HCT116 (cell line): Measurements from ENCODE around the gene IGSF3. TPM values are rescaled to one million over a fixed set of nuclear protein-coding genes. Genes with fewer than 3 reads are reported as not detected.
"Not testable (repeated sequence)": the region's sequence is repeated elsewhere in the genome, so short reads cannot be mapped to it uniquely, and the experiment has no call there.

Experiments used
- ATAC-seq: fragments of 200-7000 bp; cut with Tn5 transposase; 2 replicates; pipeline ENCODE4 v1.9.1; 2020; ENCODE audit warnings: mild to moderate bottlenecking, moderate library complexity
- BruUV-seq: library from RNA; stranded (reverse); fragments of 400-500 nt; replicated peaks from 2 replicates; lab custom pipeline; 2021; lab: Mats Ljungman, UMichigan
- CTCF ChIA-PET: fragments of 300-600 bp; sonication (Branson Sonifier 250); formaldehyde crosslinking; loops from one replicate; lab custom pipeline; 2021; ENCODE audit warnings: antibody characterized with exemption; lab: Charles Lee
- POLR2A ChIA-PET: fragments of 300-600, 350-600 bp; sonication (Branson Sonifier 250); formaldehyde crosslinking; loops from one replicate; lab custom pipeline; 2021; ENCODE audit warnings: antibody characterized with exemption; lab: Charles Lee
- RAD21 ChIA-PET, 2 experiments: fragments of 300-600 bp; sonication (Branson Sonifier 250); formaldehyde crosslinking; loops; one replicate each; lab custom pipeline; 2023; ENCODE audit warnings: low total read pairs in 2 of 2; ENCODE audit not compliant: uncharacterized antibody in 2 of 2, unreplicated experiment in 2 of 2, low non-redundant PET in 1 of 2; lab: Charles Lee
- DNase-seq: peaks from one replicate; pipeline ENCODE4 v3.0.0-alpha.2; 2010; ENCODE audit warnings: low read depth, low spot score
- H2AFZ ChIP-seq: fragments of 200-600 bp; shearing (Covaris generic), sonication (generic); 2 replicates; pipeline ENCODE4 v1.6.1; 2017; ENCODE audit warnings: low read depth, mixed run types, mixed read lengths, antibody characterized with exemption, low read length; ENCODE audit not compliant: poor library complexity, severe bottlenecking
- H3K27ac ChIP-seq: 2 replicates; pipeline ENCODE4 v1.5.1; 2012; ENCODE audit warnings: low read depth, low read length
- H3K27me3 ChIP-seq: fragments of 200-600 bp; sonication (generic); 2 replicates; pipeline ENCODE4 v1.6.1; 2016; ENCODE audit warnings: mixed run types, low read length, mixed read lengths; ENCODE audit not compliant: insufficient read depth
- H3K36me3 ChIP-seq, 2 experiments: fragments of 200-500 bp in 1 of 2; fragments of 200-600 bp in 1 of 2; sonication (Bioruptor generic) in 1 of 2; sonication (generic) in 1 of 2; 2 replicates each; pipeline versions ENCODE4 v1.5.1 to v1.6.1; 2014 to 2016; ENCODE audit warnings: low read length in 2 of 2, inconsistent platforms in 1 of 2, mixed read lengths in 1 of 2, mixed run types in 1 of 2; ENCODE audit not compliant: insufficient read depth in 2 of 2, control insufficient read depth in 1 of 2
- H3K4me1 ChIP-seq, 2 experiments: fragments of 200-600 bp in 1 of 2; sonication (generic) in 1 of 2; 2 replicates each; pipeline versions ENCODE4 v1.5.1 to v1.6.1; 2012 to 2017; ENCODE audit warnings: low read length in 2 of 2, inconsistent platforms in 1 of 2, mild to moderate bottlenecking in 1 of 2, mixed read lengths in 1 of 2, mixed run types in 1 of 2, moderate library complexity in 1 of 2; ENCODE audit not compliant: insufficient read depth in 2 of 2, control insufficient read depth in 1 of 2
- H3K4me2 ChIP-seq: fragments of 200-600 bp; sonication (generic); 2 replicates; pipeline ENCODE4 v1.6.1; 2017; ENCODE audit warnings: mixed run types, low read length, mixed read lengths
- H3K4me3 ChIP-seq, 2 experiments: fragments of 200-600 bp in 1 of 2; sonication (generic) in 1 of 2; replicated peaks in 1 of 2; 2 replicates each; pipeline ENCODE4 v1.5.1; 2011 to 2016; ENCODE audit warnings: low read length in 2 of 2, control low read depth in 1 of 2, low read depth in 1 of 2, mild to moderate bottlenecking in 1 of 2, mixed read lengths in 1 of 2, mixed run types in 1 of 2
- H3K79me2 ChIP-seq: fragments of 200-600 bp; sonication (generic); 2 replicates; pipeline ENCODE4 v1.6.1; 2017; ENCODE audit warnings: mild to moderate bottlenecking, mixed run types, low read length, moderate library complexity, mixed read lengths; ENCODE audit not compliant: insufficient read depth
- H3K9ac ChIP-seq: fragments of 200-600 bp; sonication (generic); 2 replicates; pipeline ENCODE4 v1.6.1; 2016; ENCODE audit warnings: low read length, mixed read lengths
- H3K9me2 ChIP-seq: fragments of 200-600 bp; sonication (generic), shearing (Covaris generic); 2 replicates; pipeline ENCODE4 v1.6.1; 2017; ENCODE audit warnings: mixed run types, mild to moderate bottlenecking, moderate library complexity; ENCODE audit not compliant: insufficient read depth
- H3K9me3 ChIP-seq, 2 experiments: fragments of 200-500 bp in 1 of 2; fragments of 200-600 bp in 1 of 2; sonication (Bioruptor generic) in 1 of 2; sonication (generic) in 1 of 2; 2 replicates each; pipeline ENCODE4 v1.6.1; 2014 to 2017; ENCODE audit warnings: low read length in 2 of 2, mixed read lengths in 2 of 2, inconsistent platforms in 1 of 2, low read depth in 1 of 2, mild to moderate bottlenecking in 1 of 2, mixed run types in 1 of 2, moderate library complexity in 1 of 2; ENCODE audit not compliant: control insufficient read depth in 1 of 2, insufficient read depth in 1 of 2
- H4K20me1 ChIP-seq: fragments of 200-600 bp; sonication (generic), shearing (Covaris generic); 2 replicates; pipeline ENCODE4 v1.6.1; 2017; ENCODE audit warnings: mixed run types, mild to moderate bottlenecking, moderate library complexity; ENCODE audit not compliant: insufficient read depth
- intact Hi-C: fragments of 100-400 bp; cut with micrococcal nuclease; formaldehyde crosslinking; loops from 2 replicates; pipeline ENCODE4 v1.10.0; 2022
- total RNA-seq: library from RNA; stranded (reverse); gene quantifications from one replicate; pipeline ENCODE4 v1.2.1, GENCODE V29; 2021; ENCODE audit not compliant: unreplicated experiment

Gene IGSF3
- total RNA-seq, 1 experiment from 2014 or later, result 18.6 TPM

DNA sequence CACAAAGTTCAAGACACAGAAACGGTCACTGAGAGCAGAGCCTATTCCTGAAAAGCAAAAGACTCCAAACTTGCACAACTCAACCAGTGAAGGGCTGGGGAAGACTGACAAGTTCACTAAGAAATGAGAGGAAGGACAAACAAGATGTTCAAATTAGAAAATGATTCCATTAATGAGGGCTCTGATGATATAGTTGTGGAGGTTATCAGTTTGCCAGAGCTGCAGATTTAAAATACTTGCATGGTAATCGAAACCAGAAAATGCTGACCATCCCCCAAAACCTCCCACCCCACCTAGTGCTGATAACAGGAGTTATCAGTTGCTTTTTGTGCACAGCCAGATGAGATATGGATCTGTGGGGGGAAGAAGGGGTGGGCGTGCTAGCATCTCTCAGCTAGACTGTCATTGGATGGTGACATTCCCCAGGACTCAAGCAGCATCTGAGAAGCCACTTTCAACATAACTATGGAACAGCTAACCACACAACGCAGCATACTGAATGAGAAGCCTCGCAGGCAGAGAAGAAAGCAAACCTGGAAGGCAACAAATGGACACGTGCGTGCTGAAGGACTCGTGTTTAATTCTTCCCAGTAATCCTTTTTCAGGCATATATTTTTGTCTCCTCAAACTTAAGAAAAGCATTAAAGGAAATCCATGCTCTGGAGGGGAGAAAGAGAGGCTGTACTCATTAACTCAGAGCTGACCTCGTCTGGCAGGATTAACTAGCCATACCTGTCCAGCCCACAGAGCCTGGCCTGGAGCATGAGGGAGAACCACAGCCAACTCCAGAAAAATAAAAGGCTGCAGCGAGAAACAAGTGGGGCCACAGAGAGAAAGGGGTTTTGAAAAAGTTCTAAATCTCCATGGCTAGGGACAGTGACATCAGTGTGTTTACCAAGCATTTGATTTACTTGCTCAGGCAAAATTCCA lies 35.3 kb downstream of the IGSF3 start:
- H3K27ac ChIP-seq, H4K20me1 ChIP-seq, H3K4me1 ChIP-seq, H3K36me3 ChIP-seq, H3K9ac ChIP-seq, H3K27me3 ChIP-seq, BruUV-seq, intact Hi-C loops, H3K4me2 ChIP-seq, POLR2A ChIA-PET, DNase-seq, H3K79me2 ChIP-seq, H3K9me3 ChIP-seq, H3K4me3 ChIP-seq, RAD21 ChIA-PET, ATAC-seq, H3K9me2 ChIP-seq, H2AFZ ChIP-seq: not testable (repeated sequence)
- CTCF ChIA-PET, result interaction anchor here (0.8 kb wide), 1 partner anchor 40 kb away, joined by 3 read pairs; no protein-coding TSS in a partner anchor

- H3K9ac ChIP-seq, intact Hi-C loops, H3K4me3 ChIP-seq, H3K4me1 ChIP-seq, BruUV-seq, H3K9me3 ChIP-seq, POLR2A ChIA-PET, H3K27me3 ChIP-seq, ATAC-seq, H3K79me2 ChIP-seq, DNase-seq, H3K27ac ChIP-seq, H2AFZ ChIP-seq, H3K36me3 ChIP-seq, H4K20me1 ChIP-seq, H3K4me2 ChIP-seq, H3K9me2 ChIP-seq: not testable (repeated sequence)
- ChIA-PET RAD21 (interaction anchor here in 1 of 2 experiments (1.3 kb wide), 1 partner anchor 57 kb away, joined by 3 read pairs; no protein-coding TSS in a partner anchor), CTCF (interaction anchor here (0.8 kb wide), 1 partner anchor 41 kb away, joined by 3 read pairs; no protein-coding TSS in a partner anchor)
Measured at GRCh38 chr1:116631554-116631953, 36.0 kb downstream of the IGSF3 start.
